22Rv1 (cell line): ENCODE data around the gene LRRC25.

Experiments
- H3K27ac ChIP-seq: fragments of 450-650 bp; 2 replicates; pipeline ENCODE4 v1.5.1; 2017
- ZFX ChIP-seq: fragments of 450-650 bp; IDR thresholded peaks from 2 replicates; pipeline ENCODE4 v1.6.1; 2017; ENCODE audit warnings: antibody characterized with exemption, borderline replicate concordance
- TF ChIP-seq, protein P1 (sequence below): fragments of 450-650 bp; IDR thresholded peaks from 2 replicates; pipeline ENCODE4 v1.5.1; 2017; ENCODE audit warnings: mild to moderate bottlenecking

The LRRC25 gene

DNA sequence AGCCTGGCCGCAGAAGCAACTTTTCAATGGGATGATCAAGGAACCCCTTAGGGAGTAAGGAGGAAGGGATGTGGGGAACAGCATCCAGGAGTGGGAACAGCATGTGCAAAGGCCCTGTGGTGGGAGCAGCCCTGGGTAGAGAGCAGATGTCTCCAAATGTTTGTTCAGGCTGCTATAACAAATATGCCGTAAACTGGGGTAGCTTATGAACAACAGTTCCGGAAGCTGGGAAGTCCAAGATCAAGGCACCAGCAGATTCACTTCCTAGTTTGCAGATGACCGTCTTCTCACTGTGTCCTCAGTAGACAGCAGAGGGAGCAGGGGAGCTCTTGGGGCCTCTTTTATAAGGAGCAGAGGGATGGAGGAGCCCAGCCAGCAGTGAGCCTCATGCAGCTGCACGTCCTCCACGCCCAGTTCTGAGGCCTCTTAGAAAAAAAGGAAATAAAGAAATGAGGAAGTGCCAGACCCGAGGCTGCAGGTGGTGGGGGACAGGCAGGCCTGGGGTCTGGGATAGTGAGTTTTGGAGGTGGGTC is 4.2 kb upstream of the LRRC25 start:
- TF ChIP-seq, protein P1, sequence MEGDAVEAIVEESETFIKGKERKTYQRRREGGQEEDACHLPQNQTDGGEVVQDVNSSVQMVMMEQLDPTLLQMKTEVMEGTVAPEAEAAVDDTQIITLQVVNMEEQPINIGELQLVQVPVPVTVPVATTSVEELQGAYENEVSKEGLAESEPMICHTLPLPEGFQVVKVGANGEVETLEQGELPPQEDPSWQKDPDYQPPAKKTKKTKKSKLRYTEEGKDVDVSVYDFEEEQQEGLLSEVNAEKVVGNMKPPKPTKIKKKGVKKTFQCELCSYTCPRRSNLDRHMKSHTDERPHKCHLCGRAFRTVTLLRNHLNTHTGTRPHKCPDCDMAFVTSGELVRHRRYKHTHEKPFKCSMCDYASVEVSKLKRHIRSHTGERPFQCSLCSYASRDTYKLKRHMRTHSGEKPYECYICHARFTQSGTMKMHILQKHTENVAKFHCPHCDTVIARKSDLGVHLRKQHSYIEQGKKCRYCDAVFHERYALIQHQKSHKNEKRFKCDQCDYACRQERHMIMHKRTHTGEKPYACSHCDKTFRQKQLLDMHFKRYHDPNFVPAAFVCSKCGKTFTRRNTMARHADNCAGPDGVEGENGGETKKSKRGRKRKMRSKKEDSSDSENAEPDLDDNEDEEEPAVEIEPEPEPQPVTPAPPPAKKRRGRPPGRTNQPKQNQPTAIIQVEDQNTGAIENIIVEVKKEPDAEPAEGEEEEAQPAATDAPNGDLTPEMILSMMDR = peak; percentile 27
- TF ChIP-seq ZFX = no peak
- H3K27ac ChIP-seq = no peak overlapping the region

DNA sequence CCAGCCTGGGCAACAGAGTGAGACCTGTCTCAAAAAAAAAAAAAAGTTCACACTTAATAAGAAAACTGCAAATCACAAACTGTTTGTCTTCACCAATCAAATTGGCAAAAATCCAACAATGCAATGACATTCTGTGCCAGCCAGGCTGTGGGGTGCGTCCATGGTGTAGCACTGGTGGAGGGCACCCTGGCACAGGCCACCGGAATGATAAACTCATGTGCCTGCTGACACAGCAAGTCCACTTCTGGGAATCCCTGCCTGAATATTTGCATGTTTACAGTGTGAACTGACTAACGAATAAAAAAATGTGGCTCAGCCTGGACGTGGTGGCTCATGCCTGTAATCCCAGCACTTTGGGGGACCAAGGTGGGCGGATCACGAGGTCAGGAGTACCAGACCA is 1.6 kb upstream of the LRRC25 start:
- no peak overlapping the region for H3K27ac ChIP-seq
- TF ChIP-seq, protein P1 = no peak

DNA sequence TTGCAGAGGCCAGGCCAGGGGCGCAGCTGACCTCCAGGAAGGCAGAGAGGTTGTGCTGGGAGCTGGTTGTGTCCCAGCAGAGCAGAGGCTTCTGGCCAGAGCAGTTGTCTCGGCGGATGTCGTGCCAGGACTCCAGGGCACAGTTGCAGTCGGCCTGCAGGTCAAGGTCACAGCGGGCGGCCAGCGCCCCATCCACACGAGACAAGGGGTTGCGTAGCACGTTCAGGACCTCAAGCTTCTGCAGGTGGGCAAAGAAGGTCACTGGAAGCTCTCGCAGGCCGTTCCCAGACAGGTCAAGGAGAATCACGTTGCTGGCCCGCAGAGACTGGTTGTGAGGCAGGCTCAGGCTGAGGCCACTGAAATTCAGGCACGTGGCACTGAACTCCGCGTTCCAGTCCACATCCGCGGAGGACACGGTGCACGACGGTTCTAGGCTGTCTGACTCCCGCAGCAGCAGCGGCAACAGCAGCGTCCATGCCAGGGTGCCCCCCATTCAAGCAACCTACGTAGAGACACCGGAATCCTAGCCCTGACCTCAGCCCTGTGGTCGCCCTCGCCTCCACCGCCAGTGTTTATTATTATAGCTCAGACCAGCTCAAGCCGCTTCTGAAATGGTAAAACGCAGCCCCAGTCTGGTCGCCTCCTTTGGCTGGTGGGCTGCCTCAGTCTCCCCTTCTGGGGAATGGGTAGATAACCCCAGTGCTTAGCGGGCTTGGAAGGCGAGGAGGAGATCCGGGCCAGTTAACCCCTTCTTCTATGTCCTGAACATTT is 766 bp downstream of the LRRC25 start:
- no peak overlapping the region for H3K27ac ChIP-seq
- TF ChIP-seq ZFX = no peak
- TF ChIP-seq, protein P1 = no peak

DNA sequence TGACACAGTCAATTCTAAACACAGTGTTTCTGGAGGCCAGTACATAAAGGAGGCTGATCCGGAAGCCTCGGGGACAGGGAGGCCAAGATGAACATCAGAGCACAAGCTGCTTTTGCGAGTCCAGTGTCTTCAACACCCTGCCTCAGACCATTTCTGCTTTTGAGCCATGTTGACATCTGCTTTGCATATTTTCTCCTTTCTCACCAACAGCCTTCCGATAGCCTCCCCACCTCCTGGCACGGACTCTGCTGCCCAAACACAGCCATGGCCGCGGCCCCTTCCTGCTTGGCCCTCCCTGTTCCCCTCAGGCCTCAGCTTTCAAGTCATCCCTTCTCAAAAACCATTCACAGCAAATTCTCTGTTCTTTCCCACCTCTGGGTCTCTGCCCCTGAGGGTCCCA is 3.6 kb downstream of the LRRC25 start:
- TF ChIP-seq ZFX = no peak
- TF ChIP-seq, protein P1 = no peak
- H3K27ac ChIP-seq = no peak overlapping the region

DNA sequence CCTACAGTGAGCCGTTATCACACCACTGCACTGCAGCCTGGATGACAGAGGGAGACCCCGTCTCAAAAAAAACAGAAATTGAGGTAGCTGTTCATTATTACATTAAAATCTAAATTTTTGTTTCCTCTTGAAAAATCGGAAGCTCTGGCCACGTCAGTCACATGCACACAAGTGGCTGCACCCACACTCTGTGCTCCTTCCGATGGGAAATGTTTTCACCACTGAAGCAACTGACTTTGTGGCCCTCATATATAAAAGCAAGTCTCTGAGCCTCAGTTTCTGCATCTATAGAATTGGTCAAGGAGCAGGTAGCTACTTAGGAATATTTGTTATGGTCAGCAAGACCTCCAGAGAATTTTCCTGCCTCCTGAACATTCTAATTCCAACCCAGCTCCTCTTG is 4.5 kb downstream of the LRRC25 start:
- TF ChIP-seq, protein P1 = no peak
- no peak for TF ChIP-seq ZFX
- no peak overlapping the region for H3K27ac ChIP-seq

DNA sequence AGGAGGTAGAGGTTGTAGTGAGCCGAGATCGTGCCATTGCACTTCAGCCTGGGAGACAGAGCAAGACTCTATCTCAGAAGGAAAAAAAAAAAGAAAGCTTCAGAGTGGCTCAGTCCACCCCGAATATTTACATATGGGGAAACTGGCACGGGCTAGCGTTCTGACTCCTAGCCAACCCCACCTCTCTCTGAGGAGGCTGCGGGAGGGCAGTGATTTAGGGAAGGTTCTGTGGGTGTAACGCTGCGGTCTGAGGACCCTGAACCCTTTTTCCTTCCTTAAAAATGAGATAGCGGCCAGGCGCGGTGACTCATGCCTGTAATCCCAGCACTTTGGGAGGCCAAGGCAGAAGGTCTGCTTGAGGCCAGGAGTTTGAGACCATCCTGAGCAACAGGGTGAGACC is 5.0 kb downstream of the LRRC25 start:
- no peak overlapping the region for H3K27ac ChIP-seq
- TF ChIP-seq, protein P1 = no peak
- no peak for TF ChIP-seq ZFX

DNA sequence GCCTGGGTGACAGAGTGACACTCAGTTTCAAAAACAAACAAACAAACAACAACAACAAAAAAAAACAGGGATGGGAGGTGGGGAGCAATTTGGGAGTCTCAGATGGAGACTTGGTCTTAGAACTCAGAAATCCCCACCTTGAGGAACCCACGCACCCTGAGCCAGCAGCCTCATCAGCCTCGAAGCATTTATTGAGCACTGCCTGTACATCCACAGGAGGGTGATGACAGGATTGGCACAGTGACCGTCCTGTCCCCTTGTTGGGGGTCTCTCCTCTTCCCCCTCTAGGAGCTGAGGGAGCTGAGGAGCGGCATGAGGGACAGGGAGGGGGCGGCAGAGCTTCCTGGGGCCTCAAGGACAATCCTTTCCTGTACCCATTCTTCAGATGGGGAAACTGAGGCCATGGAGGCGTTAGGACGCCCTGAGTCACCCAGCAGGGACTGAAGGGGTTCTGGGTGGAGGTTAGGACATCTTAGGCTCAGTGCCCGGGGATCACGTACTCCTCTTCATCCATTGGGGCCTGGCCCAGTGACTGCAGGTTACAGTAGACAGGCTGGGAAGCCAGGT is 5.8 kb downstream of the LRRC25 start:
- TF ChIP-seq ZFX = no peak
- TF ChIP-seq, protein P1 = no peak
- H3K27ac ChIP-seq = no peak overlapping the region
